Subcutaneous adipose tissue (tissue), 4 donors: Measurements from ENCODE around the gene RAD51D. TPM values are rescaled to one million over a fixed set of nuclear protein-coding genes. Genes with fewer than 3 reads are reported as not detected.

Source experiments
- CTCF ChIP-seq: fragments of 450-650 bp; IDR thresholded peaks from one replicate; pipeline ENCODE4 v1.5.1; 2016; ENCODE audit warnings: low read depth, mild to moderate bottlenecking, control low read depth, antibody characterized with exemption, moderate library complexity
- total RNA-seq, 4 donors: library from RNA; depleted of rRNA; stranded (reverse); fragments of >200 nt; gene quantifications; one replicate each; pipeline ENCODE4 v1.1.0, GENCODE V29; 2016

The RAD51D gene
- 10 to 100 TPM in 1 of 4 donors, 1 to 10 TPM in 3; 2.6 to 16.2 (median 7.8) TPM for total RNA-seq

DNA sequence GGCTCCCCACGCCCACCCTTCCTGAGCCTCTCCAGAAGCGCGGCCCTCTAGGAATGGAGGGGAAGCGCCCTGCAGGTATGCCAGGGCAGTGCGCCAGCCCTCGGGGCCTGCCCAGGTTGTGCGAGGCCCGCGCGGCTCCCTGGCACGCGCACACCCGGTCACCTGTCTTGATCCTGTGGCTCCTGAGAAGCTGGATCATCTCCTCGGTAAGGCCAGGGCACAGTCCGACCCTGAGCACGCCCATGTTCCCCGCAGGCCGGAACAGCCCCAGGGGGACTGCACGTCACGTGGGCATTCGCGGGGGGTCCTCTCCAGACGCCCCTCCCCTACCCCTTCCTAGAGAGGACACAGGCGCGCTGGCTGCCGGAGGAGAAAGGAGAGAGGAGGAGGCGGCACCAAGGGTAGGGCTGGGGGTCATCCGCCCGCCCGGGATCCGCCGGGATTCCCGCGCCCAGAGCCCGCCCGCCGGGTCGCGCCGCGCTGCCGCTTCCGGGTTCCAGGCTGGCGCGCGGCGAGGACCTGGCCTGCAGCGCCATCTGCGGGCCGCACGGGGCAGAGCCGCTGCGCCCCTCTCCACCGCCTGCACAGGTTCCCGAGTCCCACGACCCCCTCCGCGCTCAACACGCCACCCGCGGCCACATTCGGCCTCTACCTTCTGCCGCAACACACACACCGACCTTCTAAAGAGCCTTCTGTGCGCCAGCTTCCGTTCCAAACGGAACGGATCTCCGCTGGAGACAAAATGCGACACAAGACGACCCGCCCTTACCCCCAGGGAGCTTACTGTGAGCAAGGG is at the start of gene RAD51D:
TSS of gene RAD51D (minus strand) at position 491 of the 796 bp plus-strand sequence. CDS start at position 244, 247 bp downstream.
- TF ChIP-seq CTCF: no peak

DNA sequence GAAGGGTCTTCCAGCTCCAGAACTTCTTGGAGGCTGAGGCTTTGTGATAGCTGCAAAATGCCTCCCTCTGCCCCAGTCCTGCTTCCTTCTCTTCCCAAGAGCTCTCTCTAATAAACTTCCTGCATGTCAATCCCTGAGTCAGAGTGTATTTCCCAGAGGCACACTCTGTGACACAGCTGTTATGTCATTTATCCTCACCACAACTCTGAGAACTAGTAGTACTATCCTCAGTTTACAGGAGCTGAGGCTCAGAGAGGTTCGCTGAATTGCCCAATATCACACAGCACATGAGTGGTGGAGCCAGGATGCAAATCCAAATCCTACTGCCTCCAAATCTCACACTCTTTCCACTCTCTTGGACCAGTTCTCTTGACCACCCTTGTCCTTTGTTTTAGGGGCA is 48.0 kb upstream of the RAD51D start:
- TF ChIP-seq CTCF: no peak

- TF ChIP-seq CTCF: no peak
These were observed 47.4 kb upstream of the RAD51D start for GRCh38 chr17:35167046-35167445.

- no peak for TF ChIP-seq CTCF
These were observed 46.9 kb upstream of the RAD51D start for GRCh38 chr17:35166526-35166925.

DNA sequence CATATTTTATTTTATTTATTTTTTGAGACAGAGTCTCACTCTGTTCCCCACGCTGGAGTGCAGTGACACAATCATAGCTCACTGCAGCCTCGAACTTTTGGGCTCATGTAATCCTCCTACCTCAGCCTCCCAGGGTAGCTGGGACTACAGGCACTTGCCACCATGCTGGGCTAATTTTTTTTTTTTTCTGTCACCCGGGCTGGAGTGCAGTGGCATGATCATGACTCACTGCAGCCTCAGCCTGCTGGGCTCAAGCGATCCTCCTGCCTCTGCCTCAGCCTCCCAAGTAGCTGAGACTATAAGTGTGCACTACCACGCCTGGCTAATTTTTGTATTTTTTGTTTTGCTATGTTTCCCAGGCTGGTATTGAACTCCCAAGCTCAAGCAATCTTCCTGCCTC is 45.1 kb upstream of the RAD51D start:
- no peak for TF ChIP-seq CTCF

GRCh38 chr17:35163886-35164285 is 44.2 kb upstream of the RAD51D start:
- TF ChIP-seq CTCF: no peak

DNA sequence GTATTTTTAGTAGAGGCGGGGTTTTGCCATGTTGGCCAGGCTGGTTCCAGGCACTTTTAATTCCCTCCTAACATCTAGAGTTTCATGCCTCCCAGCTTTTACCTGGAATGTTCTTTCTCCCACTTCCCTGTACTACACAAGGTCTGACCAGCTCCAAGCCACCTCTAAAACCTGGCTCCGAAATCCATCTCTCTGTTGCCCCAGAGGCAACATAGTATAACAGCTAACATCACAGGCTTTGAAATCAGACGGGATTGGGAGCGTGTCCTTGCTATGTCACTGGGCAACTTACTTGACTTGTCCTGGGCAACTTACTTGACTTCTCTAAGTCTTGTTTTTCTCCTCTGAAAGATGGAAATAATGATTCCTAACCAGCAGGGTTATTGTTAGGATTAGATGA is 43.1 kb upstream of the RAD51D start:
- TF ChIP-seq CTCF: no peak
